GM12875 (cell line): ENCODE data around the gene ZNF451.

Source experiments
- H3K4me3 ChIP-seq: one replicate; pipeline ENCODE4 v1.5.1; 2011; ENCODE audit warnings: low read depth, low read length, control low read depth
- TF ChIP-seq, protein P1 (sequence below): IDR thresholded peaks from 2 replicates; pipeline ENCODE4 v1.5.1; 2011; ENCODE audit warnings: low read depth, mild to moderate bottlenecking, control low read depth, inconsistent platforms, low read length, moderate library complexity, borderline replicate concordance; ENCODE audit not compliant: insufficient read depth

Gene ZNF451

DNA sequence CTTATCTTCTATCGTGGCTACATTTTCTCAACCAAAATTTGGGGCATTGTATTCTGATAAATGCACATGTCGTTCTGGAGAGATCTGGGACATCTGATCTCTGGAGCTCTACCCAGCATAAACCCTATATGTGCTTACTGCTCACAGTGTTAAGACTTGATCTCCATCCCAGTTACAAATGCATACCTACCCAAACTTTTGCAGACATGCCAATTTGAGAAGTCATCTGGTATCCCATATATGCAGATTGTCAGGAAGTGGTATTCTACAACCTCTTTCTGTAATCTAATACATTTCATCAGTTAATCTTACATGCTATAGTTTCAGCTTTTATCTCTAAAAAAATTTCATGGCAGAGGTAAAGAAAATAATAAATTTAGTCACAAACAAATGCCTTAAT, 93.3 kb downstream of the ZNF451 start:
- TF ChIP-seq, protein P1, sequence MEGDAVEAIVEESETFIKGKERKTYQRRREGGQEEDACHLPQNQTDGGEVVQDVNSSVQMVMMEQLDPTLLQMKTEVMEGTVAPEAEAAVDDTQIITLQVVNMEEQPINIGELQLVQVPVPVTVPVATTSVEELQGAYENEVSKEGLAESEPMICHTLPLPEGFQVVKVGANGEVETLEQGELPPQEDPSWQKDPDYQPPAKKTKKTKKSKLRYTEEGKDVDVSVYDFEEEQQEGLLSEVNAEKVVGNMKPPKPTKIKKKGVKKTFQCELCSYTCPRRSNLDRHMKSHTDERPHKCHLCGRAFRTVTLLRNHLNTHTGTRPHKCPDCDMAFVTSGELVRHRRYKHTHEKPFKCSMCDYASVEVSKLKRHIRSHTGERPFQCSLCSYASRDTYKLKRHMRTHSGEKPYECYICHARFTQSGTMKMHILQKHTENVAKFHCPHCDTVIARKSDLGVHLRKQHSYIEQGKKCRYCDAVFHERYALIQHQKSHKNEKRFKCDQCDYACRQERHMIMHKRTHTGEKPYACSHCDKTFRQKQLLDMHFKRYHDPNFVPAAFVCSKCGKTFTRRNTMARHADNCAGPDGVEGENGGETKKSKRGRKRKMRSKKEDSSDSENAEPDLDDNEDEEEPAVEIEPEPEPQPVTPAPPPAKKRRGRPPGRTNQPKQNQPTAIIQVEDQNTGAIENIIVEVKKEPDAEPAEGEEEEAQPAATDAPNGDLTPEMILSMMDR: no peak
- H3K4me3 ChIP-seq: no peak overlapping the region

DNA sequence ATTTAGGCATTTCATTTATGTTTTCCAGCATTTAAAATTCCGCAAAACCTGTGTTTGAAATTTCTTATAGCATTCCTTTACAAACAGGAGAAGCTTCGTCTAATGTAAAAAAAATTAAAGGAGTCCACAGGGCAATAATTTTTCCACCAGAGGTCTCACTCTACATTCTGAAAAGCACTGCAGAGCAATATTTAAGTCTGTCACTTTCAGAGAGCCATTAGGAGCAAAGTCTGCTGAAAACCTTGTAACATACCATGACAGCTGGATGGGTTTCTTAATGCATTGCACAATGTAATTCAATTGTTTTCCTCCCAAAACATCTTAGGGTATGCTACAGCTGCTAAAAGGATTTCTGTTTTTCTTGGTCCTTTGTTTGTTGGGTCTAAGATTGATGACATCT, 100.2 kb downstream of the ZNF451 start:
- TF ChIP-seq, protein P1: no peak
- no peak overlapping the region for H3K4me3 ChIP-seq

DNA sequence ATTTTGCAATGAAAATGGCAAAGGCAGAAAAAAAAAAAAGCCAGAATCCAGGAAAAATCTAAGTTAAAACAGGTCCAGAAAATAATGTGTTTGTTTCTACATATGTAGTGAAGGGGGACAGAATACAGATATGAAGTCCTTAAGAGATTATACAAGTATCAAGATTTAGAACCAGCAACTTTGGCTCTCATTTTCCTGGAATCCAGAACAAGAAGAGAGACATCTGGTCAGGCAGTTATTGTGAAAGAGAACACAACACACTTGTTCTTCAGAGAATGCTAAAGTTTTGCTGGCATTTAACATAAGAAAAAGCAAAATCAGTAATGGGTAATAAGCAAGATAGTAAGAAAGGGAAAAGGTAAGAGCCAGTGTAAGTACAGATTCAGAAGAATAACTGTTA, 103.2 kb downstream of the ZNF451 start:
- TF ChIP-seq, protein P1: no peak
- no peak overlapping the region for H3K4me3 ChIP-seq

DNA sequence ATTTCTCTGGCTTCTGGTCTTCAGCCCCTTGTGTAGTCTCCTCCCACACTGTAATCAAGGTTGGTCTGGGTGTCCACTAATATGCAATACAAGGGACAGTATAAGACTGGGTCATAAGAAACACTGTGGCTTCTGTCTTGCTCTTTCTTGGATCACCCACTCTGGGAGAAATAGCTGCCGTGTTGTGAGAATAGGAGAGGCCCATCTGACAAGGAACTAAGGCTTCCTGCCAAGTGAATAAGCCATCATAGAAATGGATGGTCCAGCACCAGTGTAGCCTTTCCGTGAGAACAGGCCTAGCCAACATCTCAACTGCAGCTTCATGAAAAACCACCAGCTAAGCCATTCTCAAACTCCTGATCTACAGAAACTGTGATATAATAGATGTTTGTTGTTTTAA, 105.5 kb downstream of the ZNF451 start:
- TF ChIP-seq, protein P1: no peak

DNA sequence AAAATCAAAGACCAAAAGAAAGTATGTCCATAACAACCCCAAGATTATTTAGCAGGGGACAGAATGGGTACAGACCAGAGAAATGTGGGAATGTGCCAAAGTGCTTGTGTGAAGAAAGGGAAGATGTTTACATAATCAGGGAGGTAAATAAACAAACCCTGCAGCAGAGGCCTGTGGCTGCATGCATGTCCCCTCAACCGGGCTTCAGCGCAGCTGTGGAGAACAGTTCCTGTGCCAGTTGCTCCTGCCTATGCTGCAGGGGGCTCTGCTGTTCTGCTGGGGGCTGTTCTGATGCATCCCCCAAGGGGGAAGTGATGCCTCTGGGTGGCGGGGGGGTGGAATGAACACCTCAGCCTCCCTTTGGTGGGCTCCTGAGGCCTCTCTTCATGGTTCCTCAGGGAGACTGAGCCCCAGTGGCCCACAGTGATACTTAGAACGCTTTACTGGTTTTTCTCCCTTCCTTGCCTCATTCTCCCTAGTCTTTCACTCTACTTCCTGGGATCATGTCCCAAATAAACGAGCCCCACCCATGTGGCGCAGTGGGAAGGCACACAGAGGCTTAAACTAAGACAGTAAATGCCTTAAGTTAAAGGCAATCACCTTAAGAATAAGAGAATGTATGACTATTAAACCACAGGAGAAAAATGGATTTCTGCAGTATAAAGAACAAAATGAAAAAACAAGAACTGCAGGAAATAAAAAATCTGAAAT, 109.1 kb downstream of the ZNF451 start:
- TF ChIP-seq, protein P1: no peak

More for the DNA sequence above, 105.5 kb downstream of the ZNF451 start:
- no peak overlapping the region for H3K4me3 ChIP-seq

DNA sequence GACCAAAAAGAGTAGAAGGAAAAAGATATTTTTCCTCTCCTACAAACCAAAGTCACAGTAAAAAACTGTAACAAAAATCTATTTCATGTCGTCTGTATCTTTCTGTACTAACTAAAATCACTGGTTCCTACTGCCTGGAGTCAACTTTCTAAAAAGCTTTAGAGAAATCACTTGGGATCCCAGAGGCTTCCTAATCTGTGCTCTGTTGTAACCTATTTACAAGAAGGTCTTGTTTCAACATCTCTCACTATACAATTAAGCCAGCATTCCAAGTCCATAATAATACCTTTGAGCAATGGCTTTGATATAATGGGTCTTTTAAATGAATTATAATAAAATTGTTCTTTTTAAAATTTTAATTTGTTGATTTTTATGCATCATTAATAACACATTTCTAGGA, 111.7 kb downstream of the ZNF451 start:
- no peak overlapping the region for H3K4me3 ChIP-seq
- TF ChIP-seq, protein P1: no peak

More for the DNA sequence above, 109.1 kb downstream of the ZNF451 start:
- H3K4me3 ChIP-seq: no peak overlapping the region
